ENCODE results near the gene DCAF5.

GRCh38 chr14:69003626-69004025, 149.3 kb downstream of the DCAF5 start:
- TF ChIP-seq CTCF (conservative IDR thresholded peaks at IDR 0.05; ENCODE audit: low read depth, low read length) = no peak
- no peak for TF ChIP-seq EZH2 (IDR thresholded peaks at IDR 0.05; ENCODE audit: borderline replicate concordance, low read depth, low read length, poor library complexity, severe bottlenecking)

All from A673 (cell line).